GM23248 (cell line): ENCODE results near the gene PIRT. TPM values are rescaled to one million over a fixed set of nuclear protein-coding genes. Genes with fewer than 3 reads are reported as not detected.
"Not testable (repeated sequence)": the region's sequence is repeated elsewhere in the genome, so short reads cannot be mapped to it uniquely, and the experiment has no call there.

Source experiments
- DNase-seq: peaks from one replicate; pipeline ENCODE4 v3.0.0-alpha.2; 2015
- H2AFZ ChIP-seq: fragments of 200-600 bp; sonication (generic); 2 replicates; pipeline ENCODE4 v1.6.1; 2016; ENCODE audit warnings: antibody characterized with exemption
- H3F3A ChIP-seq: fragments of 200-600 bp; sonication (generic); 2 replicates; pipeline ENCODE4 v1.6.1; 2016; ENCODE audit warnings: mild to moderate bottlenecking, antibody characterized with exemption, mixed run types; ENCODE audit not compliant: insufficient read depth
- H3K27ac ChIP-seq: fragments of 200-600 bp; sonication (generic); 2 replicates; pipeline ENCODE4 v1.5.1; 2016; ENCODE audit warnings: mild to moderate bottlenecking
- H3K27me3 ChIP-seq: fragments of 200-600 bp; sonication (generic); replicated peaks from 2 replicates; pipeline ENCODE4 v1.6.1; 2016; ENCODE audit warnings: mild to moderate bottlenecking; ENCODE audit not compliant: insufficient read depth
- H3K36me3 ChIP-seq: fragments of 200-600 bp; sonication (generic); 2 replicates; pipeline ENCODE4 v1.6.1; 2016; ENCODE audit warnings: low read depth, mild to moderate bottlenecking
- H3K4me1 ChIP-seq: fragments of 200-600 bp; sonication (generic); 2 replicates; pipeline ENCODE4 v1.6.1; 2016; ENCODE audit warnings: mild to moderate bottlenecking; ENCODE audit not compliant: insufficient read depth
- H3K4me2 ChIP-seq: fragments of 200-600 bp; sonication (generic); one replicate; pipeline ENCODE4 v1.6.1; 2016; ENCODE audit warnings: mild to moderate bottlenecking; ENCODE audit not compliant: unreplicated experiment
- H3K4me3 ChIP-seq: fragments of 200-600 bp; sonication (generic); 2 replicates; pipeline ENCODE4 v1.5.1; 2016; ENCODE audit warnings: mild to moderate bottlenecking
- H3K79me2 ChIP-seq: fragments of 200-600 bp; sonication (generic); 2 replicates; pipeline ENCODE4 v1.6.1; 2016; ENCODE audit warnings: mild to moderate bottlenecking; ENCODE audit not compliant: insufficient read depth
- H3K9ac ChIP-seq: fragments of 200-600 bp; sonication (generic); 2 replicates; pipeline ENCODE4 v1.6.1; 2016; ENCODE audit warnings: mild to moderate bottlenecking
- H3K9me2 ChIP-seq: fragments of 200-600 bp; sonication (generic); 2 replicates; pipeline ENCODE4 v1.6.1; 2016; ENCODE audit warnings: mixed run types, mild to moderate bottlenecking, moderate library complexity; ENCODE audit not compliant: insufficient read depth
- H3K9me3 ChIP-seq: fragments of 200-600 bp; sonication (generic); one replicate; pipeline ENCODE4 v1.6.1; 2017; ENCODE audit warnings: low read depth
- H4K20me1 ChIP-seq: fragments of 200-600 bp; sonication (generic); 2 replicates; pipeline ENCODE4 v1.6.0; 2016; ENCODE audit not compliant: insufficient read depth
- EZH2 ChIP-seq: fragments of 200-600 bp; sonication (generic); IDR thresholded peaks from 2 replicates; pipeline ENCODE4 v1.6.1; 2018; ENCODE audit warnings: antibody characterized with exemption, mild to moderate bottlenecking; ENCODE audit not compliant: insufficient read depth, poor library complexity, severe bottlenecking
- EZH2phosphoT487 ChIP-seq: fragments of 200-600 bp; sonication (generic); IDR thresholded peaks from 2 replicates; pipeline ENCODE4 v1.6.1; 2018; ENCODE audit warnings: antibody characterized with exemption, moderate library complexity, mild to moderate bottlenecking, low read depth; ENCODE audit not compliant: insufficient read depth
- WGBS, 2 experiments: methylation state at CpG; one replicate each; pipeline ENCODE4 v1.1.6; 2015 to 2017; ENCODE audit warnings: low lambda C conversion rate in 2 of 2, low coverage in 1 of 2; ENCODE audit errors: missing lambda C conversion rate in 2 of 2; 5-methylcytosine and 5-hydroxymethylcytosine counted together
- in situ Hi-C: fragments of 300-500 bp; cut with MboI; formaldehyde crosslinking; loops from 2 replicates; pipeline ENCODE4 v1.15.0; 2020
- polyA plus RNA-seq: library from polyadenylated mRNA; unstranded; fragments of >200 nt; fragmentation: Nextera tagmentation; extraction: Ambion mirVana; gene quantifications from 2 replicates; pipeline ENCODE4 v1.2.1, GENCODE V29; 2016
- total RNA-seq: library from RNA; depleted of rRNA; stranded (reverse); fragments of >200 nt; shearing (Covaris generic); gene quantifications from 2 replicates; pipeline ENCODE4 v1.2.3, GENCODE V29; 2014

The PIRT gene
- total and polyA plus RNA-seq, 2 experiments from 2014 or later, result not detected

DNA sequence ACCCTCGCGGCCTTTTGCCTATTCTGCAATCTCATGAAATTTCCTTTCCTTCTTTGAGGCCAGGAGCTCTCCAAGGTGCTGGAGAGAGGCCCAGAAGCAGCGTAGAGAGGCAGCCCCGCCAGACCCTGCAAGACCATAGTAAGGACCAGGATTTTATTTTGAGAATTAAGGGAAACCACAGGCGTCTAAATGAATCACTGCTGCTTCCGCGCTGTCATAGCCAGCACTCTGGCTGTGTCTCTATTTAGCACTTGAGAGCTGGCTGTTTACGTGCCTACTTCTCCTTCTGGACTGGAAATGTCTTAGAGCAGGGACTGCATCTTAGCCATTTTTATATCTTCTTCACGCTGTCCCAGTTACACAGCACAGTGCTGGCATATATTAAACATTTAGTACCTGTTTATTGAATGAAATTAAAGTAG lies 37.6 kb upstream of the PIRT start:
- Histone ChIP-seq H3K36me3 (no peaks in the 10 kb centered on the region), H3K9ac (no peak overlapping the region), H4K20me1 (no peaks in the 10 kb centered on the region), H3K27me3 (no peaks in the 10 kb centered on the region), H2AFZ (no peak overlapping the region), H3K9me2 (no peaks in the 10 kb centered on the region), H3K9me3 (no peaks in the 10 kb centered on the region), H3K27ac (no peak overlapping the region), H3F3A (no peaks in the 10 kb centered on the region), H3K4me2 (no peak overlapping the region), H3K4me3 (no peak overlapping the region), H3K79me2 (no peaks in the 10 kb centered on the region), H3K4me1 (no peaks in the 10 kb centered on the region)
- peak; percentile 44 for DNase-seq
- in situ Hi-C loops, result loop anchor here (25.0 kb wide), 1 partner anchor 1037 kb away; no protein-coding TSS in a partner anchor
- 9 to 10% methylated on average over 9 of the region's 9 CpGs for WGBS, 2 experiments
- TF ChIP-seq EZH2phosphoT487 (no peak), EZH2 (no peak)

DNA sequence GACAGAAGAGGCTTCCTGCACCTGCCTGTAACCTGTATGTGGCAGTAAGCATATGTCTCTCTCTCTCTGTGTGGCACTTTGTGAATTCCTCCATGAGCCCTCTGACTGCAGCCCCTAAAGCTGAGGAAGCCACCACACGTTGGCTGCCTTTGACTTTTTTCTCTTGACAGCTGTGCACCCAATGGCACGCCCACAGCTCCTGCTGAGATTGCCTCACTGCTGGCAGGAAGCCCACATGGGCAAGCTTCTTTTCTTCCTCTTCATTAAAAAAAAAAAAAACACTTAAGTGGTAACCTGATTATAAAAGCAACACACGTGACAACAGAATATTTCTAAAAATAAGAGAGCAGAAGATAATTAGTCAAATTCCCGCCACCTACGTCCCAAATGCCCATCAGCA lies 34.0 kb upstream of the PIRT start:
- Histone ChIP-seq H3K9me2 (no peaks in the 10 kb centered on the region), H3F3A (no peaks in the 10 kb centered on the region), H3K27me3 (no peaks in the 10 kb centered on the region), H3K4me3 (no peak overlapping the region), H3K4me1 (no peaks in the 10 kb centered on the region), H3K79me2 (no peaks in the 10 kb centered on the region), H3K36me3 (no peaks in the 10 kb centered on the region), H3K9me3 (no peaks in the 10 kb centered on the region), H4K20me1 (no peaks in the 10 kb centered on the region), H2AFZ (no peak overlapping the region), H3K27ac (no peak overlapping the region), H3K9ac (no peak overlapping the region), H3K4me2 (no peak overlapping the region)
- TF ChIP-seq EZH2 (no peak), EZH2phosphoT487 (no peak)
- WGBS, 2 experiments, result 28 to 29% methylated on average over 5 of the region's 5 CpGs
- no peak for DNase-seq
- in situ Hi-C loops, result no loop called here

DNA sequence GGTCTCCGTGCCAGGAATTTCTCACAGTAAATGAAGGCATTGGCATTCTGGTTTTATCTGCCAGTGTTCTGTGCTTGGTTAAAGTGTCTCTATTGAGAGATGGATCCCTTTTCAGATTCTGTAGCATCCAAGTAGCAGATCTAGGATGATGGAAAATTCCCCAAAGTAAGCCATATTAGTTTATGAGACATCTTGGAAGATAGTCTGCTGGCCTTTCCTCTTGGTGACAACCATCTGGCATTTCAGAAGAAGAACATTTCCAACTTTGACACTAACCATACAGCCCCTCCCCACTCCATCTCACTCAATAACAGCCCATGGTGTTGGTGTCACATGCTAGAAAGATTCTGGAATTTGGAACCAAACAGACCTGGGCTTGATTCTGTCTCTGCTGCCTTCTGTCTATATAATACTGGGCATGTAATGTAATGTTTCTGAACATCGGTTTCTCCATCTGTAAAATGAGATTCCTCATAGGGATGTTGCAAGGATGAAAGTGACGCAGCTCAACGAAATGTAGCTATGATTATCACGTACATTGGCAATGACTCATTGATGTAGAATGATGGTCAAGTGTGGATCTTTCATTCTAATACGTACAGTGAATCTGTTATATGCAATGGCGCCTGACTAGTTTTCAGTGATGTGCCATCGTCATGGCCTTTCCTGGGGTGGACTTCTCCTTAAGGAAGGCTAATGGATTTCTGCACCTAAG lies 32.6 kb upstream of the PIRT start:
- Histone ChIP-seq H3K27me3 (no peaks in the 10 kb centered on the region), H3K9ac (no peak overlapping the region), H2AFZ (no peak overlapping the region), H3K27ac (no peak overlapping the region), H3K9me2 (no peaks in the 10 kb centered on the region), H3K4me3 (no peak overlapping the region), H3K4me1 (no peaks in the 10 kb centered on the region), H3F3A (no peaks in the 10 kb centered on the region), H3K9me3 (no peaks in the 10 kb centered on the region), H3K4me2 (no peak overlapping the region), H3K36me3 (no peaks in the 10 kb centered on the region), H4K20me1 (no peaks in the 10 kb centered on the region), H3K79me2 (no peaks in the 10 kb centered on the region)
- no peak for DNase-seq
- in situ Hi-C loops, result no loop called here
- no peak for TF ChIP-seq EZH2phosphoT487
- no peak for TF ChIP-seq EZH2
- 47 to 50% methylated on average over 8 of the region's 8 CpGs for WGBS, 2 experiments

DNA sequence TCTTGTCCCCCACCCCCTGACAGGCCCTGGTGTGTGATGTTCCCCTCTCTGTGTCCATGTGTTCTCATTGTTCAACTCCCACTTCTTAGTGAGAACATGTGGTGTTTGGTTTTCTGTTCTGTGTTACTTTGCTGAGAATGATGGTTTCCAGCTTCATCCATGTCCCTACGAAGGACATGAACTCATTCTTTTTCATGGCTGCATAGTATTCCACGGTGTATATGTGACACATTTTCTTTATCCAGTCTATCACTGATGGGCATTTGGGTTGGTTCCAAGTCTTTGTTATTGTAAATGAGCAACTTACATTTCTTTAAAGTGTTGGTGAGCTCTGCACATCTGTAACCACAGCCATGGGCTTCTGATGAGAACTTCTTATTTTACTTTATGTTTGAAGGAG lies 30.9 kb upstream of the PIRT start:
- WGBS, 2 experiments, result 11 to 13% methylated on average over 2 of the region's 2 CpGs
- H4K20me1 ChIP-seq, H3K4me1 ChIP-seq, H3K27me3 ChIP-seq, in situ Hi-C loops, H3K4me2 ChIP-seq, H3K9me3 ChIP-seq, H3F3A ChIP-seq, H3K27ac ChIP-seq, H3K4me3 ChIP-seq, H3K9me2 ChIP-seq, H2AFZ ChIP-seq, DNase-seq, H3K9ac ChIP-seq, H3K36me3 ChIP-seq, H3K79me2 ChIP-seq: not testable (repeated sequence)

DNA sequence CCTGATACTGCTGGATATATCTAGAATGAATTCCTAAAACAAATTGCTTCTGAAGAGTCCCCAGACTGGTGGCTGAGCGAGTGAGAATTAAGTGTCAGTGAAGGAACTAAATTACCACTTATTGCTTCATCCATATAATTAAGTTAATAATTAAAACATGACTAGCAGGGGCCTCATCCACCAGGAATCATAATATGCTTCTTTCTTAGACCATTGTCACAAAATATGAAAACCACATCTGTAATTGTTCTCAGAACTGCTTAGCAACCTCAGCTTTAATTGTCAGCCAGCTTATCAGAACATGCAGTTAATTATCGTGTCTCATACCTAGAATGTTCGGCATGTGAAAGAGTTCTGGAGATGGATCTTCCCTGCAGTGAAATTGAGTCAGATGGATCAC lies 21.2 kb upstream of the PIRT start:
- Histone ChIP-seq H3K27ac (no peak overlapping the region), H3K27me3 (no peaks in the 10 kb centered on the region), H3K4me3 (no peak overlapping the region), H3K36me3 (no peaks in the 10 kb centered on the region), H3K4me1 (no peaks in the 10 kb centered on the region), H3K4me2 (no peak overlapping the region), H3F3A (no peaks in the 10 kb centered on the region), H3K9me2 (no peaks in the 10 kb centered on the region), H4K20me1 (no peaks in the 10 kb centered on the region), H2AFZ (no peak overlapping the region), H3K9ac (no peak overlapping the region), H3K9me3 (no peaks in the 10 kb centered on the region), H3K79me2 (no peaks in the 10 kb centered on the region)
- TF ChIP-seq EZH2 (no peak), EZH2phosphoT487 (no peak)
- no peak for DNase-seq
- in situ Hi-C loops, result no loop called here
- WGBS, 2 experiments, result 15 to 17% methylated on average over 3 of the region's 3 CpGs
